ENCODE data around the gene PAGR1. TPM values are rescaled to one million over a fixed set of nuclear protein-coding genes. Genes with fewer than 3 reads are reported as not detected.

PAGR1 gene
- total and polyA plus RNA-seq, 2 of the 4 experiments (the other 2 are of a cell fraction), result 10.6 to 22.1 TPM

DNA sequence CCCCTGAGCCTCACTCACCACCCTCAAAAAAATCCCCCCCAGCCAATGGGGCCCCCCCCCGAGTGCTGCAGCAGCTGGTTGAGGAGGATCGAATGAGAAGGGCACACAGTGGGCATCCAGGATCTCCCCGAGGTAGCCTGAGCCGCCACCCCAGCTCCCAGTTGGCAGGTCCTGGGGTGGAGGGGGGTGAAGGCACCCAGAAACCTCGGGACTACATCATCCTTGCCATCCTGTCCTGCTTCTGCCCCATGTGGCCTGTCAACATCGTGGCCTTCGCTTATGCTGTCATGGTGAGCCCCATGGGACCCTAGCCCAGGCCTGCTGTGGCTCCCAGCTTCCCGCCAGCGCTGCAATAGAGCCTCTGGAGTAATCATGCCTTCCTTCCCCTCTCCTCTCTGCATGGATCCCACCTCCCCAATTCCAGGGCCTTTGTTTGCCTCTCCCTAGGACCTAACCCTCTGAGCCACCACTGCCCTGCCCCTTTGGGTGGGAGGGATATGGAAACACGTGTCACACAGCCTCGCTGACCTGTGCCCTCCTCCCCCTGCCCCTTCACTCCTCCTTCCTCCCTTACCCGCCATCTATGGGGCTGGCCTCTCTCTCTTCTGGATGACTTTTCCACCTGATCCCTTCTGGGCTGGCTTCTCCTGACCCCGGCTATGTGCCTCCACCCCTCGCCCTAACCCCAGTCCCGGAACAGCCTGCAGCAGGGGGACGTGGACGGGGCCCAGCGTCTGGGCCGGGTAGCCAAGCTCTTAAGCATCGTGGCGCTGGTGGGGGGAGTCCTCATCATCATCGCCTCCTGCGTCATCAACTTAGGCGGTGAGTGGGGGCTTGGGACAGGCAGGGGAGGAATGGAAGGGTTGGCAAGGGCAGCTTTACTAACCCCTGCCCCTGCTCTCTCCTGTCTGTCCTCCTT is 2.0 kb upstream of the PAGR1 start:
- H3K27ac ChIP-seq (ENCODE audit: insufficient read depth, low read length), result no peak overlapping the region
- TF ChIP-seq, protein P1, sequence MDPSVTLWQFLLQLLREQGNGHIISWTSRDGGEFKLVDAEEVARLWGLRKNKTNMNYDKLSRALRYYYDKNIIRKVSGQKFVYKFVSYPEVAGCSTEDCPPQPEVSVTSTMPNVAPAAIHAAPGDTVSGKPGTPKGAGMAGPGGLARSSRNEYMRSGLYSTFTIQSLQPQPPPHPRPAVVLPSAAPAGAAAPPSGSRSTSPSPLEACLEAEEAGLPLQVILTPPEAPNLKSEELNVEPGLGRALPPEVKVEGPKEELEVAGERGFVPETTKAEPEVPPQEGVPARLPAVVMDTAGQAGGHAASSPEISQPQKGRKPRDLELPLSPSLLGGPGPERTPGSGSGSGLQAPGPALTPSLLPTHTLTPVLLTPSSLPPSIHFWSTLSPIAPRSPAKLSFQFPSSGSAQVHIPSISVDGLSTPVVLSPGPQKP (IDR thresholded peaks at IDR 0.05; ENCODE audit: borderline replicate concordance, low read depth, low read length), result no peak
- TF ChIP-seq FOS (IDR thresholded peaks at IDR 0.05; ENCODE audit: low read depth, low read length) (no peak), POLR2A (IDR thresholded peaks at IDR 0.05; ENCODE audit: low read depth, low read length) (no peak), RCOR1 (IDR thresholded peaks at IDR 0.05; ENCODE audit: insufficient replicate concordance, low read length) (no peak), CEBPB (IDR thresholded peaks at IDR 0.05; ENCODE audit: low read depth, low read length) (no peak), MXI1 (IDR thresholded peaks at IDR 0.05; ENCODE audit: borderline replicate concordance, low read depth, low read length) (no peak), NFE2L2 (IDR thresholded peaks at IDR 0.05; ENCODE audit: low read depth, low read length) (no peak), MAFK (IDR thresholded peaks at IDR 0.05; ENCODE audit: low read depth, low read length) (no peak), CHD1 (IDR thresholded peaks at IDR 0.05; ENCODE audit: low read depth, low read length) (no peak), BHLHE40 (IDR thresholded peaks at IDR 0.05; ENCODE audit: low read depth, low read length) (no peak), RFX5 (IDR thresholded peaks at IDR 0.05; ENCODE audit: low read depth, low read length) (no peak), MAZ (IDR thresholded peaks at IDR 0.05; ENCODE audit: borderline replicate concordance, low read depth, low read length) (no peak)
- TF ChIP-seq, protein P2, sequence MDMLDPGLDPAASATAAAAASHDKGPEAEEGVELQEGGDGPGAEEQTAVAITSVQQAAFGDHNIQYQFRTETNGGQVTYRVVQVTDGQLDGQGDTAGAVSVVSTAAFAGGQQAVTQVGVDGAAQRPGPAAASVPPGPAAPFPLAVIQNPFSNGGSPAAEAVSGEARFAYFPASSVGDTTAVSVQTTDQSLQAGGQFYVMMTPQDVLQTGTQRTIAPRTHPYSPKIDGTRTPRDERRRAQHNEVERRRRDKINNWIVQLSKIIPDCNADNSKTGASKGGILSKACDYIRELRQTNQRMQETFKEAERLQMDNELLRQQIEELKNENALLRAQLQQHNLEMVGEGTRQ (IDR thresholded peaks at IDR 0.05; ENCODE audit: low read depth, low read length), result no peak
- TF ChIP-seq, protein P3, sequence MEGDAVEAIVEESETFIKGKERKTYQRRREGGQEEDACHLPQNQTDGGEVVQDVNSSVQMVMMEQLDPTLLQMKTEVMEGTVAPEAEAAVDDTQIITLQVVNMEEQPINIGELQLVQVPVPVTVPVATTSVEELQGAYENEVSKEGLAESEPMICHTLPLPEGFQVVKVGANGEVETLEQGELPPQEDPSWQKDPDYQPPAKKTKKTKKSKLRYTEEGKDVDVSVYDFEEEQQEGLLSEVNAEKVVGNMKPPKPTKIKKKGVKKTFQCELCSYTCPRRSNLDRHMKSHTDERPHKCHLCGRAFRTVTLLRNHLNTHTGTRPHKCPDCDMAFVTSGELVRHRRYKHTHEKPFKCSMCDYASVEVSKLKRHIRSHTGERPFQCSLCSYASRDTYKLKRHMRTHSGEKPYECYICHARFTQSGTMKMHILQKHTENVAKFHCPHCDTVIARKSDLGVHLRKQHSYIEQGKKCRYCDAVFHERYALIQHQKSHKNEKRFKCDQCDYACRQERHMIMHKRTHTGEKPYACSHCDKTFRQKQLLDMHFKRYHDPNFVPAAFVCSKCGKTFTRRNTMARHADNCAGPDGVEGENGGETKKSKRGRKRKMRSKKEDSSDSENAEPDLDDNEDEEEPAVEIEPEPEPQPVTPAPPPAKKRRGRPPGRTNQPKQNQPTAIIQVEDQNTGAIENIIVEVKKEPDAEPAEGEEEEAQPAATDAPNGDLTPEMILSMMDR (conservative IDR thresholded peaks at IDR 0.05; ENCODE audit: low read depth, low read length), result no peak

More for the DNA sequence above, 2.0 kb upstream of the PAGR1 start:
- Histone ChIP-seq H4K20me1 (ENCODE audit: insufficient read depth, low read length) (peaks cover 18% of the 10 kb centered on the region), H3K36me3 (ENCODE audit: control insufficient read depth, insufficient read depth, low read length) (peaks cover 7% of the 10 kb centered on the region), H2BK20ac (ENCODE audit: low read depth, low read length) (no peak overlapping the region), H4K91ac (ENCODE audit: insufficient read depth, low read depth, low read length) (peak overlapping the region; percentile 15; the same call in 1 of the 2 replicates), H2BK5ac (ENCODE audit: low read depth, low read length, poor library complexity, severe bottlenecking) (no peak overlapping the region), H3K9me1 (ENCODE audit: insufficient read depth, low read length) (peaks cover 11% of the 10 kb centered on the region), H3K79me1 (ENCODE audit: low read depth in 1 of 2, low read length in 2 of 2) (peaks cover 13 to 57% of the 10 kb centered on the region in 2 experiments), H3K9me3 (ENCODE audit: control insufficient read depth, insufficient read depth, low read length) (no peaks in the 10 kb centered on the region), H2BK120ac (ENCODE audit: low read depth, low read length) (no peak overlapping the region), H2AK5ac (ENCODE audit: low read depth, low read length) (peak overlapping the region; percentile 84), H3K18ac (ENCODE audit: low read depth, low read length) (no peak overlapping the region), H3K23ac (ENCODE audit: low read depth, low read length) (no peak overlapping the region), H3K4ac (ENCODE audit: low read depth, low read length) (0 out of 2 replicates have a peak overlapping the region, but pooled peaks have one; percentile 21), H3K14ac (replicated peaks; ENCODE audit: low read depth, low read length) (no peak overlapping the region), H2AK9ac (replicated peaks; ENCODE audit: low read depth, low read length, poor library complexity) (peak overlapping the region; percentile 96), H2AFZ (replicated peaks; ENCODE audit: low read length, poor library complexity) (peak overlapping the region; percentile 12), H4K8ac (ENCODE audit: low read depth in 2 of 2, low read length in 2 of 2) (no peak overlapping the region; a peak in 2 of 4 replicates), H3K56ac (ENCODE audit: extremely low read depth, insufficient read depth, low read length) (no peak overlapping the region), H3K4me1 (ENCODE audit: control insufficient read depth, insufficient read depth, low read length) (peaks cover 23% of the 10 kb centered on the region), H3K4me3 (ENCODE audit: insufficient read depth, low read depth, low read length) (no peak overlapping the region), H3K4me2 (ENCODE audit: low read depth, low read length) (no peak overlapping the region), H2BK15ac (ENCODE audit: low read depth, low read length) (no peak overlapping the region), H4K5ac (ENCODE audit: low read depth, low read length) (no peak overlapping the region), H3K27me3 (ENCODE audit: control insufficient read depth, insufficient read depth, low read length) (no peaks in the 10 kb centered on the region), H3K9ac (ENCODE audit: low read depth, low read length) (no peak overlapping the region)
- ChIA-PET CTCF (interaction anchor here (0.6 kb wide), 1 partner anchor 89 kb away, joined by 3 read pairs; no protein-coding TSS in a partner anchor), POLR2A (ENCODE audit: unreplicated experiment) (interaction anchor here (0.5 kb wide), 1 partner anchor 8 kb away, joined by 4 read pairs; no protein-coding TSS in a partner anchor)
- no TSS peak for BruUV-seq (replicated peaks)
- in situ Hi-C loops (cut with MboI; ENCODE audit: low sequenced_read_pairs) (no loop called here), dilution Hi-C loops (cut with HindIII; ENCODE audit: low sequenced_read_pairs, unreplicated experiment) (no loop called here), intact Hi-C loops (cut with micrococcal nuclease) (loop anchor here (2.0 kb wide), 1 partner anchor 185 kb away; no protein-coding TSS in a partner anchor)
- ATAC-seq (ENCODE audit: low read depth), result no peak
- DNase-seq, result no peak
- WGBS, 2 experiments (ENCODE audit: extremely low coverage in 2 of 2, insufficient read length in 1 of 2), result 66% methylated on average over 6 of the region's 24 CpGs; no CpG with 5 or more reads in 1 of the 2 experiments
